Kidney epithelial cell (primary cell): ENCODE measurements around the gene TTC3. TPM values are rescaled to one million over a fixed set of nuclear protein-coding genes. Genes with fewer than 3 reads are reported as not detected.

Experiments
- DNase-seq: peaks from one replicate; pipeline ENCODE4 v3.0.0-alpha.2; 2010; ENCODE audit warnings: low read depth
- H3K27me3 ChIP-seq: 2 replicates; pipeline ENCODE4 v1.6.0; 2011; ENCODE audit warnings: low read length; ENCODE audit not compliant: control insufficient read depth, insufficient read depth
- H3K36me3 ChIP-seq: 2 replicates; pipeline ENCODE4 v1.5.1; 2011; ENCODE audit warnings: low read length; ENCODE audit not compliant: control insufficient read depth, insufficient read depth
- H3K4me3 ChIP-seq: 2 replicates; pipeline ENCODE4 v1.5.1; 2011; ENCODE audit warnings: low read depth, mild to moderate bottlenecking, control low read depth, low read length
- total RNA-seq: library from RNA; depleted of rRNA; stranded (reverse); fragments of >200 nt; gene quantifications from 2 replicates; pipeline ENCODE4 v1.2.3, GENCODE V29; 2015
- TF ChIP-seq, protein P1 (sequence below): IDR thresholded peaks from 2 replicates; pipeline ENCODE4 v1.5.1; 2011; ENCODE audit warnings: mild to moderate bottlenecking, moderate library complexity, low read length, control low read depth, inconsistent platforms; ENCODE audit not compliant: insufficient read depth, poor library complexity, severe bottlenecking

TTC3 gene
- total RNA-seq, 1 donor from 2014 or later = 139 TPM

DNA sequence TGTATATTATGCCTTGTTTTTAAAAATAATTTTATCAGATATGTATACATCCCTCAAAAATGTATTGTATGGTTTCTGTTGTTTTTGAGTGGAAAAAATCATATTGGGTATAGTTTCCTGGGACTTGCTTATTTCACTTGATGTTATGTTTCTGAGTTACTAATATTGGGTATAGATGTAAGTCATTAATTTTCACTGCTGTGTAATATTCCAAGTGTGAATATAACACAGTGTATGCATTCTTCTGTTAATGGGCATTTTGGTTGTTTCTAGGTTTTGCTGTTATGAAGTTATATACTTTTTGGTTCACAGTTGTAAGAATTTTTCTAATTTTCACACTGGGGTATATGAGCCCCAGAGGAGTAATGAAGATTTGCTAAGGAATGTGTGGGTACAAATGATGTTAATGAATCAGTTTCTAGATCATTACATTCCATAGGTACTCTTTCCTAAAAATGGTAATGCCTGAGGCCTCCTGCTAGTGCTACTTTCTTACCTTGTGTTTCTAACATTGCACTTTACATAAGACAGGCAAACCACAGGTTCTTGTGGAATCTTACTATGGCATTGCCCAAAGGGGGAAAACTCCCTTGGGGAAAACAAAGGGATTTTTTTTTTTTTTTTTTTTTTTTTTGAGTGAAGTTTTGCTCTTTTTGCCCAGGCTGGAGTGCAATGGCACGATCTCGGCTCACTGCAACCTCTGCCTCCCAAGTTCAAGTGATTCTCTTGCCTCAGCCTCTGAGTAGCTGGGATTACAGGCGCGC, 3.2 kb downstream of the TTC3 start:
- Histone ChIP-seq H3K27me3 (no peaks in the 10 kb centered on the region), H3K36me3 (no peaks in the 10 kb centered on the region), H3K4me3 (no peak overlapping the region)
- DNase-seq = no peak
- TF ChIP-seq, protein P1, sequence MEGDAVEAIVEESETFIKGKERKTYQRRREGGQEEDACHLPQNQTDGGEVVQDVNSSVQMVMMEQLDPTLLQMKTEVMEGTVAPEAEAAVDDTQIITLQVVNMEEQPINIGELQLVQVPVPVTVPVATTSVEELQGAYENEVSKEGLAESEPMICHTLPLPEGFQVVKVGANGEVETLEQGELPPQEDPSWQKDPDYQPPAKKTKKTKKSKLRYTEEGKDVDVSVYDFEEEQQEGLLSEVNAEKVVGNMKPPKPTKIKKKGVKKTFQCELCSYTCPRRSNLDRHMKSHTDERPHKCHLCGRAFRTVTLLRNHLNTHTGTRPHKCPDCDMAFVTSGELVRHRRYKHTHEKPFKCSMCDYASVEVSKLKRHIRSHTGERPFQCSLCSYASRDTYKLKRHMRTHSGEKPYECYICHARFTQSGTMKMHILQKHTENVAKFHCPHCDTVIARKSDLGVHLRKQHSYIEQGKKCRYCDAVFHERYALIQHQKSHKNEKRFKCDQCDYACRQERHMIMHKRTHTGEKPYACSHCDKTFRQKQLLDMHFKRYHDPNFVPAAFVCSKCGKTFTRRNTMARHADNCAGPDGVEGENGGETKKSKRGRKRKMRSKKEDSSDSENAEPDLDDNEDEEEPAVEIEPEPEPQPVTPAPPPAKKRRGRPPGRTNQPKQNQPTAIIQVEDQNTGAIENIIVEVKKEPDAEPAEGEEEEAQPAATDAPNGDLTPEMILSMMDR = no peak

DNA sequence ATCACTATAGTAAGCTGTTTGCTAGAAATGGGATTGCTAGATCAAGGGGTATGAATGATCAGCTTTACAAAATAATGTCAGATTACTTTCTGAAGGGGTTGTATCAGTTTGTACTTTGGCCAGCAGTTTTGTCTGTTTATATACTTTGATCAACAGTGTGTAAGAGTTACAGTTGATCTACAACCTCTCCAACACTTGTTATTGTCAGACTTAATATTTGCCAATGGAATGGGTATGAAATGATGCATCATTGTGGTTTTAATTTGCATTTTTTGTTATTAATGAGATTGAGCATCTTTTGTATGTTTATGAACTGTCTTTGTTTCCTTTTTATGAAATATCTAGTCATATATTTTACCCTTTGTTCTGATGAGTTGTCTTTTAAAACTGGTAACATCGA, 4.3 kb downstream of the TTC3 start:
- Histone ChIP-seq H3K36me3 (no peaks in the 10 kb centered on the region), H3K4me3 (no peak overlapping the region), H3K27me3 (no peaks in the 10 kb centered on the region)
- DNase-seq = no peak
- TF ChIP-seq, protein P1 = no peak

DNA sequence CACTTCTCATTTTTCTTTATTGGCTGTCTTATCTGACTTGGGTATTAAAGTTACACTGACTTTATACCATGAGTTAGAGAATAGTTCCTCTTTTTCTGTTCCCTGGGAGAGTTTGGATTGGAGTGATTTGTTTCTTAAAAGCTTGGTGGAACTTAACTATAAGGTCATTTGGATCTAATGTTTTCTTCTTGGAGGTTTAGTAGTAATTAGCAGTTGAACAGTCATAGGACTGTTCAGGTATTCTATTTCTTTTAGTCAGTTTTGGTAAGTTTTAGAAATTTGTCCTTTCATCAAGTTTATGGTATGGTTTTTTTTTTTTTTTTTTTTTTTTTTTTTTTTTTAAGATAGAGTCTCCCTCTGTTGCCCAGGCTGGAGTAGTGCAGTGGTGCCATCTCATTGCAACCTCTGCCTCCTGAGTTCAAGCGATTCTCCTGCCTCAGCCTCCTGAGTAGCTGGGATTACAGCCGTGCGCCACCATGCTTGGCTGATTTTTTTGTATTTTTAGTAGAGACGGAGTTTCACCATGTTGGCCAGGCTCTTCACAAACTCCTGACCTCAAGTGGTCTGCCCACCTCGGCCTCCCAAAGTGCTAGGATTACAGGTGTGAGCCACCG, 6.3 kb downstream of the TTC3 start:
- TF ChIP-seq, protein P1 = no peak
- no peaks in the 10 kb centered on the region for H3K27me3 ChIP-seq
- H3K36me3 ChIP-seq = no peaks in the 10 kb centered on the region
- no peak for DNase-seq
- H3K4me3 ChIP-seq = no peak overlapping the region

DNA sequence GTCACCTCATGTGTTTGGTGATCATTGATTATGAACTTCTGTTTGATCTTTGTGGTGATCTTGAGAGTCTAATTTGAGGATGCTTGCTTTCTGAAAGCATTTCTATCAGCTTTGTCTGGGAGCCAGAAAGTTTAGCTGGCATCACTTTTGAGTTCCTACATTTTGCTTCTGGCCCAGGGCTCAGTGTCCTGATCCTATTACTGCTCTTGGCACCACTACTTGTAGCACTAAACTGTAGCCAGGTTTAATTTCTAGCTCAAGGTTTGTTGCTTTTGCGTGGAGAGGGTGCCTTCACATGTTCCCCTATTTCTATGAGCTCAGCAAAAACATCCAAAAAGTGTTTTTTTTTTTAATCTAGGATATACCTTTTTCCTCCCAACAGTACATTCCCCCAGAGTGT, 9.3 kb downstream of the TTC3 start:
- Histone ChIP-seq H3K27me3 (no peaks in the 10 kb centered on the region), H3K4me3 (no peak overlapping the region), H3K36me3 (no peaks in the 10 kb centered on the region)
- no peak for DNase-seq
- TF ChIP-seq, protein P1 = no peak

DNA sequence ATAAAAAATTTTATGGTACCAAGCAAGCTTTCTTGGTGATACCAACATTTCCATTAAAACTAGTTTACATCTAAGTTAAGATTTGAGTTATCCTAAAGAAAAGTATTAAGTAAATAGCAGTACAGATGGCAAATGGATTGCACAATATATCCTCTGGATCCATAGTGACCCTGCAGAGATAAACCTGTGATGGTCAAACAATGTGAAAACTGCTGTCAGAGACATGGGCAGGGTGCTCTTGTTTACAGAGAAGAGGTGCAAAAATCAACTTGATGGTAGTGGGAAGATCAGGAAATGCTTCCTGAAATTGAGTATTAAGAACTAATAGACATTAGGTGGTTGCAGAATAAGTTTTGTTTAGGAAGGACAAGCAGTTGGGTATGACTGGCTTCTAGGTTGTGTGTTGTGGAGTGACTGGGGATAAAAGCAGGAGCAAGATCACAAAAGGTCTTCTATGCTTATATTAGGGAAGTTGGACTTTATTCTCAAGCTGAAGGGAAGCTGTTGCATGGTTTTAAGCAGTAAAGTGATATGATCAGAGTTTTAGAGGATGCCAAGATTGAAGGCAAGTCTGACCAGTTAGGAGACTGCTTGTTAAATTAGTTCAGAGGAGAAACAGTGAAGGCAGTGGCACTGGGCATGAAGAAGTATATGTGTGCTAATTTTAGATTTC, 9.9 kb downstream of the TTC3 start:
- no peak for DNase-seq
- no peaks in the 10 kb centered on the region for H3K36me3 ChIP-seq
- H3K4me3 ChIP-seq = no peak overlapping the region
- no peaks in the 10 kb centered on the region for H3K27me3 ChIP-seq
- TF ChIP-seq, protein P1 = no peak

DNA sequence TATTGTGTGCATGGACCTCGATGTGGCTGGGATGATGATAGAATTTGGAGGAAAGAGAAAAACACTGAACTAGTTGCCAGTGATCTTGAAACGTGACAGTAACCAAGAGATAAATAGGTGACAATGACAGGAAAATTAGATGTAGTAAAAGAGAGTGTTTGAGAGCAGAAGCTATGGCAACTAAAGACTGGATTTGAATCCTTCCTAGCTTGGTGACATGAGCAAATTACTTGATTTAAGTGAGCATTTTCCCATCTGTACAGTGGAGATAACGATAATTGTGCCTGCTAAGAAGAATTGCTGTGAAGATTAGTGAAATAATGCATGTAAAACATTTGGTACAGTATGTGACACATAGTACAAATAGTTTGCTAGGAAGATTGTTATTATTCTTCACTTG, 12.7 kb downstream of the TTC3 start:
- Histone ChIP-seq H3K27me3 (no peaks in the 10 kb centered on the region), H3K36me3 (no peaks in the 10 kb centered on the region), H3K4me3 (no peak overlapping the region)
- TF ChIP-seq, protein P1 = no peak
- no peak for DNase-seq
